Measurements from ENCODE around the gene ARF1. TPM values are rescaled to one million over a fixed set of nuclear protein-coding genes. Genes with fewer than 3 reads are reported as not detected.
A peak's percentile ranks its signal among the peaks of the same experiment; 100 is the strongest.

ARF1 gene
- total and polyA plus RNA-seq, 10 of the 15 experiments (the other 5 are each of a cell fraction or from before 2014, with no cell fraction given) = 48.4 to 508 (median 283) TPM

- TF ChIP-seq PML (IDR thresholded peaks at IDR 0.05; ENCODE audit: low read length) = peak; percentile 91; the same call in 1 of the 2 replicates
- 0 out of 2 replicates have a peak, but pooled peaks have one; percentile 13 for TF ChIP-seq TCF3 (IDR thresholded peaks at IDR 0.05; ENCODE audit: borderline replicate concordance, insufficient read depth, low read depth, low read length)
- TF ChIP-seq FOXM1 (IDR thresholded peaks at IDR 0.05; ENCODE audit: low read depth, low read length) = no peak
- no peak for TF ChIP-seq CEBPB (IDR thresholded peaks at IDR 0.05; ENCODE audit: borderline replicate concordance in 1 of 2, low read depth in 2 of 2, low read length in 2 of 2)
- peak; percentile 98 for TF ChIP-seq POLR2A (IDR thresholded peaks at IDR 0.05; ENCODE audit: low read depth, low read length)
- no peak for TF ChIP-seq PRDM15 (CRISPR knock-in tag; IDR thresholded peaks at IDR 0.05)
- peak; percentile 78; the same call in 1 of the 2 replicates for TF ChIP-seq NKRF (conservative IDR thresholded peaks at IDR 0.05)
- peak; percentile 92 for TF ChIP-seq SP1 (IDR thresholded peaks at IDR 0.05; ENCODE audit: low read depth, low read length)
- peak; percentile 59; the same call in 1 of the 2 replicates for TF ChIP-seq IRF4 (IDR thresholded peaks at IDR 0.05; ENCODE audit: low read depth, low read length)
- TF ChIP-seq BHLHE40 (IDR thresholded peaks at IDR 0.05; ENCODE audit: borderline replicate concordance in 1 of 2, low read depth in 2 of 2, low read length in 1 of 2) = peak; percentile 35 to 68; a peak in 2 of 4 replicates
- TF ChIP-seq RCOR1 (conservative IDR thresholded peaks at IDR 0.05; ENCODE audit: low read depth, low read length) = 0 out of 2 replicates have a peak, but pooled peaks have one; percentile 43
- TF ChIP-seq HCFC1 (IDR thresholded peaks at IDR 0.05; ENCODE audit: low read length) = peak; percentile 85
- TF ChIP-seq JUND (IDR thresholded peaks at IDR 0.05; ENCODE audit: low read depth, low read length) = peak; percentile 42; the same call in 1 of the 2 replicates
- TF ChIP-seq ZBTB40 (IDR thresholded peaks at IDR 0.05; ENCODE audit: borderline replicate concordance) = peak; percentile 27; the same call in 1 of the 2 replicates
- TF ChIP-seq MAX (IDR thresholded peaks at IDR 0.05; ENCODE audit: low read depth, low read length) = peak; percentile 27; the same call in 1 of the 2 replicates
- TF ChIP-seq SIX5 (IDR thresholded peaks at IDR 0.05; ENCODE audit: low read depth, low read length, severe bottlenecking) = peak; percentile 61
- TF ChIP-seq RAD21 (IDR thresholded peaks at IDR 0.05; ENCODE audit: insufficient read depth, low read depth, low read length) = no peak
- TF ChIP-seq YY1 (IDR thresholded peaks at IDR 0.05; ENCODE audit: low read depth, low read length) = peak; percentile 74; the same call in 1 of the 2 replicates
- TF ChIP-seq TCF7 (IDR thresholded peaks at IDR 0.05; ENCODE audit: borderline replicate concordance) = no peak
Observed at GRCh38 chr1:228109073-228109961, 26.8 kb downstream of the ARF1 start, which contains the start of gene MRPL55 (continued).

All from GM12878 (cell line).